Measurements from ENCODE around the gene ZDHHC8. TPM values are rescaled to one million over a fixed set of nuclear protein-coding genes. Genes with fewer than 3 reads are reported as not detected.

Gene ZDHHC8
- total and polyA plus RNA-seq, 2 donors (not counting 3 experiments of a cell fraction or from before 2014, with no cell fraction given): 49.8 to 131 TPM

DNA sequence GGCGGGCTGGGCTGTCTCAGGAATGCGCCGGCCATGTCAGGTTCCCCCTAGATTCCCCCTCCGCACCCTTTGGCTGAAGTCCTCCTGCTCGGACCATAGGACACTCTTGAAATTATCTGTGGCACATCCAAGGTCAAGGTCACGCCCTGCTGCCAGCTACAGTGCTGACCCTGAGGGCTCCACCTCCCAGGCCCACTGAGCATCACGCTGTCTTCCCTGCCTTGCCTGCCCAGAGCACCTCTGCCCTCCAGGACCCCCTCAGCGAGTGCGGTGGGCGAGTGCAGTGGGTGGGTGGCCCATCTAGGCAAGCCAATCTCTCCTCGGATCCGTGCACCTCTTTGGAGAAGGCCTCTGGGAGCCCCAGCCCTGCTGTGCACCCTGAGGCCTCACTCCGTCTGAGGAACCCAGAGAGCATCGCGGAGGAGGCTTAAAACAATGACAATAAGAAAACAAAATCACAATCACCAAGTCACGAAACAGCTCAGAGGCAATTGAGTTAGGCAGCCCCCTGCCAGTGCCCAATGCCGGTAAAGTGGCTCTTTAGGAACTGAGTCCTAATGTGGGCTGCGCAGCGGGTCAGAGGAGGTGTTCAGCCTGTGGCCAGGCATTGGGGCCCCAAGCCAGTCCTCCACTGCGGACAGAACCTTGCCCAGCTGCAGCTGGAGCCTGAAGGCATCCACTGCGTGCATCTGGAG lies 45.8 kb downstream of the ZDHHC8 start:
- Histone ChIP-seq H3K9ac (replicated peaks; ENCODE audit: extremely low read depth, insufficient read depth, low read length) (no peak overlapping the region), H3K4me3 (replicated peaks in 1 of 3; ENCODE audit: insufficient read depth in 1 of 3, low read depth in 1 of 3, low read length in 3 of 3) (no peak overlapping the region), H3K9me1 (replicated peaks; ENCODE audit: control insufficient read depth, extremely low read depth, insufficient read depth, low read length) (no peaks in the 10 kb centered on the region), H3K79me2 (ENCODE audit: control insufficient read depth, insufficient read depth, low read length) (no peaks in the 10 kb centered on the region), H3K27me3 (ENCODE audit: control insufficient read depth in 2 of 2, insufficient read depth in 2 of 2, low read length in 2 of 2) (no peaks in the 10 kb centered on the region), H3K4me1 (ENCODE audit: control insufficient read depth, extremely low read depth, insufficient read depth, low read length) (no peaks in the 10 kb centered on the region), H3K4me2 (ENCODE audit: insufficient read depth, low read length) (no peak overlapping the region), H3K9me3 (replicated peaks; ENCODE audit: control insufficient read depth, insufficient read depth, low read length) (no peaks in the 10 kb centered on the region), H3K27ac (ENCODE audit: insufficient read depth, low read depth, low read length) (no peak overlapping the region), H4K20me1 (replicated peaks; ENCODE audit: control insufficient read depth, extremely low read depth, insufficient read depth, low read length) (no peaks in the 10 kb centered on the region), H3K36me3 (ENCODE audit: control insufficient read depth in 2 of 2, extremely low read depth in 1 of 2, insufficient read depth in 2 of 2, low read length in 2 of 2) (no peaks in the 10 kb centered on the region), H2AFZ (ENCODE audit: low read depth, low read length) (no peak overlapping the region)
- FAIRE-seq (no peak), DNase-seq (ENCODE audit: low read depth, low spot score) (no peak)
- dilution Hi-C loops (cut with MboI; ENCODE audit: extremely low pct_ligation_motif_present, low sequenced_read_pairs): no loop called here
- ChIA-PET CTCF (interaction anchor here (2.9 kb wide), 1 partner anchor 61 kb away, joined by 19 read pairs; no protein-coding TSS in a partner anchor), POLR2A (no interaction called here)
- TF ChIP-seq EZH2 (IDR thresholded peaks at IDR 0.05; ENCODE audit: borderline replicate concordance, low read depth, low read length, severe bottlenecking) (no peak), POLR2AphosphoS5 (IDR thresholded peaks at IDR 0.05; ENCODE audit: insufficient read depth, low read depth, low read length) (no peak), MYC (IDR thresholded peaks at IDR 0.05; ENCODE audit: low read depth, low read length) (no peak), POLR2A (IDR thresholded peaks at IDR 0.05; ENCODE audit: low read depth, low read length) (no peak), MAX (IDR thresholded peaks at IDR 0.05; ENCODE audit: insufficient read depth, insufficient read length) (no peak), GATA2 (IDR thresholded peaks at IDR 0.05; ENCODE audit: insufficient read depth, insufficient read length, low read depth, low read length) (no peak), FOS (IDR thresholded peaks at IDR 0.05; ENCODE audit: borderline replicate concordance, insufficient read depth, low read length) (no peak), JUN (IDR thresholded peaks at IDR 0.05; ENCODE audit: borderline replicate concordance, insufficient read depth, insufficient read length, low read depth) (no peak)
- TF ChIP-seq, protein P1, sequence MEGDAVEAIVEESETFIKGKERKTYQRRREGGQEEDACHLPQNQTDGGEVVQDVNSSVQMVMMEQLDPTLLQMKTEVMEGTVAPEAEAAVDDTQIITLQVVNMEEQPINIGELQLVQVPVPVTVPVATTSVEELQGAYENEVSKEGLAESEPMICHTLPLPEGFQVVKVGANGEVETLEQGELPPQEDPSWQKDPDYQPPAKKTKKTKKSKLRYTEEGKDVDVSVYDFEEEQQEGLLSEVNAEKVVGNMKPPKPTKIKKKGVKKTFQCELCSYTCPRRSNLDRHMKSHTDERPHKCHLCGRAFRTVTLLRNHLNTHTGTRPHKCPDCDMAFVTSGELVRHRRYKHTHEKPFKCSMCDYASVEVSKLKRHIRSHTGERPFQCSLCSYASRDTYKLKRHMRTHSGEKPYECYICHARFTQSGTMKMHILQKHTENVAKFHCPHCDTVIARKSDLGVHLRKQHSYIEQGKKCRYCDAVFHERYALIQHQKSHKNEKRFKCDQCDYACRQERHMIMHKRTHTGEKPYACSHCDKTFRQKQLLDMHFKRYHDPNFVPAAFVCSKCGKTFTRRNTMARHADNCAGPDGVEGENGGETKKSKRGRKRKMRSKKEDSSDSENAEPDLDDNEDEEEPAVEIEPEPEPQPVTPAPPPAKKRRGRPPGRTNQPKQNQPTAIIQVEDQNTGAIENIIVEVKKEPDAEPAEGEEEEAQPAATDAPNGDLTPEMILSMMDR (IDR thresholded peaks at IDR 0.05; ENCODE audit: extremely low read depth in 1 of 2, insufficient read depth in 1 of 2, low read depth in 1 of 2, low read length in 2 of 2): no peak
- no TSS peak for BruUV-seq (replicated peaks)
- intact Hi-C loops (cut with micrococcal nuclease): no loop called here
